ENCODE measurements around the gene RFLNA. TPM values are rescaled to one million over a fixed set of nuclear protein-coding genes. Genes with fewer than 3 reads are reported as not detected.

RFLNA gene
- total and polyA plus RNA-seq, 2 of the 13 experiments (the other 11 are each of a cell fraction or from before 2014, with no cell fraction given), result not detected

GRCh38 chr12:124306686-124307555, 12.0 kb downstream of the RFLNA start:
- Histone ChIP-seq H3K4me2 (ENCODE audit: low read depth, low read length) (no peak overlapping the region), H4K20me1 (ENCODE audit: insufficient read depth, low read length) (no peaks in the 10 kb centered on the region), H3K27me3 (ENCODE audit: control insufficient read depth in 1 of 2, insufficient read depth in 2 of 2, low read length in 2 of 2) (peaks cover 2 to 35% of the 10 kb centered on the region in 2 experiments; a peak in 3 of 5 replicates), H3K9me3 (ENCODE audit: low read length) (no peaks in the 10 kb centered on the region), H3K79me2 (ENCODE audit: insufficient read depth, low read length) (no peaks in the 10 kb centered on the region), H3K4me3 (replicated peaks in 1 of 3; ENCODE audit: insufficient read depth in 1 of 3, low read depth in 2 of 3, low read length in 3 of 3) (no peak overlapping the region), H3K9ac (ENCODE audit: insufficient read depth, low read depth, low read length) (no peak overlapping the region), H3K36me3 (replicated peaks in 1 of 2; ENCODE audit: control insufficient read depth in 1 of 2, insufficient read depth in 2 of 2, low read length in 2 of 2) (no peaks in the 10 kb centered on the region), H3K27ac (ENCODE audit: extremely low read length, insufficient read depth, low read length) (no peak overlapping the region), H2AFZ (ENCODE audit: low read length) (no peak overlapping the region), H3K4me1 (ENCODE audit: insufficient read depth, low read length) (no peaks in the 10 kb centered on the region)
- in situ Hi-C loops (cut with HindIII; ENCODE audit: extremely low pct_ligation_motif_present, low pct_unique_long_range_greater_than_20kb) (no loop called here), intact Hi-C loops (cut with micrococcal nuclease; ENCODE audit: unreplicated experiment) (loop anchor here (2.0 kb wide), 1 partner anchor 16 kb away; no protein-coding TSS in a partner anchor)
- FAIRE-seq (no peak), ATAC-seq (no peak), DNase-seq (ENCODE audit: low spot score) (no peak)
- POLR2A ChIA-PET, result no interaction called here
- no TSS peak for BruUV-seq (replicated peaks)
- TF ChIP-seq DR1 (CRISPR knock-in tag; IDR thresholded peaks at IDR 0.05) (no peak), ZKSCAN1 (IDR thresholded peaks at IDR 0.05; ENCODE audit: low read length) (no peak)
- CTCF ChIA-PET (ENCODE audit: low intra/inter-chr PET ratio, low total read pairs), result no interaction called here
- 52% methylated on average over 10 of the region's 28 CpGs for WGBS (ENCODE audit: low lambda C conversion rate)

- POLR2A ChIA-PET, result no interaction called here
- Histone ChIP-seq H3K36me3 (replicated peaks in 1 of 2; ENCODE audit: control insufficient read depth in 1 of 2, insufficient read depth in 2 of 2, low read length in 2 of 2) (no peaks in the 10 kb centered on the region), H3K4me1 (ENCODE audit: insufficient read depth, low read length) (no peaks in the 10 kb centered on the region), H3K9me3 (ENCODE audit: low read length) (no peaks in the 10 kb centered on the region), H4K20me1 (ENCODE audit: insufficient read depth, low read length) (no peaks in the 10 kb centered on the region), H2AFZ (ENCODE audit: low read length) (no peak overlapping the region), H3K27me3 (ENCODE audit: control insufficient read depth in 1 of 2, insufficient read depth in 2 of 2, low read length in 2 of 2) (peaks cover 2 to 35% of the 10 kb centered on the region in 2 experiments; a peak in 3 of 5 replicates), H3K4me3 (replicated peaks in 1 of 3; ENCODE audit: insufficient read depth in 1 of 3, low read depth in 2 of 3, low read length in 3 of 3) (no peak overlapping the region), H3K27ac (ENCODE audit: extremely low read length, insufficient read depth, low read length) (no peak overlapping the region), H3K79me2 (ENCODE audit: insufficient read depth, low read length) (no peaks in the 10 kb centered on the region), H3K4me2 (ENCODE audit: low read depth, low read length) (no peak overlapping the region), H3K9ac (ENCODE audit: insufficient read depth, low read depth, low read length) (no peak overlapping the region)
- no TSS peak for BruUV-seq (replicated peaks)
- in situ Hi-C loops (cut with HindIII; ENCODE audit: extremely low pct_ligation_motif_present, low pct_unique_long_range_greater_than_20kb), result no loop called here
- CTCF ChIA-PET (ENCODE audit: low intra/inter-chr PET ratio, low total read pairs), result no interaction called here
- 28% methylated on average over 3 of the region's 10 CpGs for WGBS (ENCODE audit: low lambda C conversion rate)
- ATAC-seq (no peak), DNase-seq (ENCODE audit: low spot score) (no peak), FAIRE-seq (no peak)
- intact Hi-C loops (cut with micrococcal nuclease; ENCODE audit: unreplicated experiment), result loop anchor here (2.0 kb wide), 1 partner anchor 17 kb away; no protein-coding TSS in a partner anchor
- TF ChIP-seq ZXDC (CRISPR knock-in tag; IDR thresholded peaks at IDR 0.05) (no peak), ZNF724P (CRISPR knock-in tag; IDR thresholded peaks at IDR 0.05; ENCODE audit: borderline replicate concordance) (no peak), ZNF343 (CRISPR knock-in tag; IDR thresholded peaks at IDR 0.05) (no peak), KAT8 (CRISPR knock-in tag; IDR thresholded peaks at IDR 0.05) (no peak), ASH2L (IDR thresholded peaks at IDR 0.05; ENCODE audit: insufficient read length, low read depth, low read length) (no peak), ZNF776 (CRISPR knock-in tag; IDR thresholded peaks at IDR 0.05) (no peak), FOXP1 (IDR thresholded peaks at IDR 0.05) (no peak), FOXP1 (CRISPR knock-in tag; IDR thresholded peaks at IDR 0.05) (no peak), DBP (CRISPR knock-in tag; IDR thresholded peaks at IDR 0.05; ENCODE audit: not compliant biosample characterization) (no peak), ZNF383 (CRISPR knock-in tag; IDR thresholded peaks at IDR 0.05; ENCODE audit: borderline replicate concordance) (no peak), MBNL3 (CRISPR knock-in tag; conservative IDR thresholded peaks at IDR 0.05) (no peak), ZNF230 (CRISPR knock-in tag; IDR thresholded peaks at IDR 0.05) (no peak), ZMYM3 (CRISPR knock-in tag; IDR thresholded peaks at IDR 0.05) (no peak), MTA3 (CRISPR knock-in tag; IDR thresholded peaks at IDR 0.05) (no peak), KDM5A (IDR thresholded peaks at IDR 0.05; ENCODE audit: borderline replicate concordance, low read length) (no peak)
Measured at GRCh38 chr12:124307556-124307825, 12.6 kb downstream of the RFLNA start.
